Muscle layer of duodenum (tissue), 2 donors: Measurements from ENCODE around the gene OVOL3.
"Not testable (repeated sequence)": the region's sequence is repeated elsewhere in the genome, so short reads cannot be mapped to it uniquely, and the experiment has no call there.

ENCODE experiments used
- H3K27ac ChIP-seq: one replicate; pipeline ENCODE4 v1.7.0; 2013; ENCODE audit warnings: mild to moderate bottlenecking, low read length
- H3K27me3 ChIP-seq: one replicate; pipeline ENCODE4 v1.7.0; 2013; ENCODE audit warnings: low read depth, mild to moderate bottlenecking, control low read depth, low read length
- H3K36me3 ChIP-seq, 2 donors: one replicate each; pipeline ENCODE4 v1.7.0; 2013; ENCODE audit warnings: low read length in 2 of 2, control low read depth in 1 of 2, mild to moderate bottlenecking in 1 of 2; ENCODE audit not compliant: insufficient read depth in 2 of 2, control insufficient read depth in 1 of 2
- H3K4me1 ChIP-seq, 2 donors: one replicate each; pipeline ENCODE4 v1.7.0; 2013; ENCODE audit warnings: low read length in 2 of 2, mild to moderate bottlenecking in 2 of 2, control low read depth in 1 of 2, moderate library complexity in 1 of 2; ENCODE audit not compliant: insufficient read depth in 2 of 2, control insufficient read depth in 1 of 2
- H3K4me3 ChIP-seq, 2 donors: one replicate each; pipeline ENCODE4 v1.7.0; 2013; ENCODE audit warnings: low read length in 2 of 2, low read depth in 1 of 2, mild to moderate bottlenecking in 1 of 2
- H3K9me3 ChIP-seq, 2 donors: one replicate each; pipeline ENCODE4 v1.7.0; 2013; ENCODE audit warnings: low read length in 2 of 2, control low read depth in 1 of 2, mild to moderate bottlenecking in 1 of 2; ENCODE audit not compliant: control insufficient read depth in 1 of 2
- donor health status: healthy.

Gene OVOL3

GRCh38 chr19:36110487-36111199 lies at the start of gene OVOL3:
OVOL3 (plus strand) TSS chr19:36111143; CDS start chr19:36111203, 60 bp downstream.
- Histone ChIP-seq H3K36me3 (peaks cover 4 to 19% of the 10 kb centered on the region in 2 donors), H3K27ac (no peak within 1 kb of the TSS), H3K27me3 (no peaks in the 10 kb centered on the region), H3K4me3 (no peak within 1 kb of the TSS), H3K4me1 (peaks cover 0 to 13% of the 10 kb centered on the region in 2 donors), H3K9me3 (no peaks in the 10 kb centered on the region)

- H3K4me3 ChIP-seq = no peak overlapping the region
- H3K27ac ChIP-seq = no peak overlapping the region
- H3K36me3 ChIP-seq = no peaks in the 10 kb centered on the region
- no peaks in the 10 kb centered on the region for H3K27me3 ChIP-seq
- no peaks in the 10 kb centered on the region for H3K9me3 ChIP-seq
- no peaks in the 10 kb centered on the region for H3K4me1 ChIP-seq
These were observed 49.6 kb upstream of the OVOL3 start for GRCh38 chr19:36061367-36061766.

- Histone ChIP-seq H3K9me3 (no peaks in the 10 kb centered on the region), H3K4me3 (no peak overlapping the region), H3K4me1 (no peaks in the 10 kb centered on the region), H3K36me3 (no peaks in the 10 kb centered on the region), H3K27ac (no peak overlapping the region), H3K27me3 (no peaks in the 10 kb centered on the region)
These were observed 46.1 kb upstream of the OVOL3 start for GRCh38 chr19:36064826-36065225.

- H3K27me3 ChIP-seq = no peaks in the 10 kb centered on the region
- no peak overlapping the region for H3K27ac ChIP-seq
- H3K4me3 ChIP-seq = no peak overlapping the region
- H3K36me3 ChIP-seq = no peaks in the 10 kb centered on the region
- no peaks in the 10 kb centered on the region for H3K9me3 ChIP-seq
- H3K4me1 ChIP-seq = no peaks in the 10 kb centered on the region
These were observed 43.3 kb upstream of the OVOL3 start for GRCh38 chr19:36067681-36068080.

- H3K4me1 ChIP-seq, H3K27me3 ChIP-seq, H3K4me3 ChIP-seq, H3K27ac ChIP-seq, H3K9me3 ChIP-seq, H3K36me3 ChIP-seq: not testable (repeated sequence)
These were observed 42.0 kb upstream of the OVOL3 start for GRCh38 chr19:36068810-36069499.

GRCh38 chr19:36072081-36072480 lies 38.9 kb upstream of the OVOL3 start:
- Histone ChIP-seq H3K27ac (no peak overlapping the region), H3K27me3 (no peaks in the 10 kb centered on the region), H3K9me3 (no peaks in the 10 kb centered on the region), H3K36me3 (no peaks in the 10 kb centered on the region), H3K4me3 (no peak overlapping the region), H3K4me1 (no peaks in the 10 kb centered on the region)

- Histone ChIP-seq H3K36me3 (no peaks in the 10 kb centered on the region), H3K4me3 (no peak overlapping the region), H3K9me3 (no peaks in the 10 kb centered on the region), H3K27ac (no peak overlapping the region), H3K27me3 (no peaks in the 10 kb centered on the region), H3K4me1 (no peaks in the 10 kb centered on the region)
These were observed 37.6 kb upstream of the OVOL3 start for GRCh38 chr19:36073121-36073876.

- Histone ChIP-seq H3K4me3 (no peak overlapping the region), H3K36me3 (no peaks in the 10 kb centered on the region), H3K9me3 (no peaks in the 10 kb centered on the region), H3K27me3 (no peaks in the 10 kb centered on the region), H3K4me1 (no peaks in the 10 kb centered on the region), H3K27ac (no peak overlapping the region)
These were observed 31.5 kb upstream of the OVOL3 start for GRCh38 chr19:36079389-36079945.

- no peaks in the 10 kb centered on the region for H3K36me3 ChIP-seq
- no peaks in the 10 kb centered on the region for H3K4me1 ChIP-seq
- H3K9me3 ChIP-seq = no peaks in the 10 kb centered on the region
- no peak overlapping the region for H3K27ac ChIP-seq
- no peaks in the 10 kb centered on the region for H3K27me3 ChIP-seq
- H3K4me3 ChIP-seq = no peak overlapping the region
These were observed 29.6 kb upstream of the OVOL3 start for GRCh38 chr19:36081385-36081784.

- no peak overlapping the region for H3K4me3 ChIP-seq
- H3K4me1 ChIP-seq = no peaks in the 10 kb centered on the region
- H3K9me3 ChIP-seq = no peaks in the 10 kb centered on the region
- H3K27me3 ChIP-seq = no peaks in the 10 kb centered on the region
- no peaks in the 10 kb centered on the region for H3K36me3 ChIP-seq
- no peak overlapping the region for H3K27ac ChIP-seq
These were observed 29.0 kb upstream of the OVOL3 start for GRCh38 chr19:36081894-36082293.

- Histone ChIP-seq H3K4me3 (no peak overlapping the region), H3K27me3 (no peaks in the 10 kb centered on the region), H3K36me3 (no peaks in the 10 kb centered on the region), H3K9me3 (no peaks in the 10 kb centered on the region), H3K27ac (no peak overlapping the region), H3K4me1 (no peaks in the 10 kb centered on the region)
These were observed 28.0 kb upstream of the OVOL3 start for GRCh38 chr19:36082916-36083315.
